K562 (cell line): ENCODE measurements around the gene MBD3. TPM values are rescaled to one million over a fixed set of nuclear protein-coding genes. Genes with fewer than 3 reads are reported as not detected.
A peak's percentile ranks its signal among the peaks of the same experiment; 100 is the strongest.

Source experiments
- ATAC-seq: fragments of 200-7000 bp; cut with Tn5 transposase; 3 replicates; pipeline ENCODE4 v1.9.1; 2020; ENCODE audit warnings: moderate library complexity
- BruUV-seq: library from RNA; stranded (reverse); fragments of 400-500 nt; replicated peaks from 2 replicates; lab custom pipeline; 2021; lab: Mats Ljungman, UMichigan
- CTCF ChIA-PET: fragments of 300-600 bp; formaldehyde crosslinking; extraction: SDS; loops from one replicate; lab custom pipeline; 2021; ENCODE audit warnings: low intra/inter-chr PET ratio; lab: Yijun Ruan, JAX
- POLR2A ChIA-PET: fragments of 300-600, 350-650 bp; sonication (Branson Sonifier 250); formaldehyde crosslinking; extraction: SDS; loops from one replicate; lab custom pipeline; 2021; ENCODE audit warnings: antibody characterized with exemption, inconsistent platforms; lab: Yijun Ruan, JAX
- DNase-seq, 4 experiments: peaks; one replicate each; pipeline versions ENCODE4 v3.0.0 to v3.0.0-alpha.2; 2011 to 2018; ENCODE audit warnings: low spot score in 3 of 4, mixed read lengths in 3 of 4; ENCODE audit errors: extremely low read depth in 1 of 4
- FAIRE-seq: peaks from 2 replicates; lab custom pipeline; 2011; peaks lifted over from hg19 to GRCh38; lab: Jason Lieb, UNC
- H2AFZ ChIP-seq: 2 replicates; pipeline ENCODE4 v1.6.0; 2011; ENCODE audit warnings: low read depth, low read length, control low read depth, inconsistent platforms
- H3K27ac ChIP-seq: fragments of 200-600 bp; 3 replicates; pipeline ENCODE4 v1.8.0; 2011; ENCODE audit warnings: low read depth, mild to moderate bottlenecking, control low read depth, inconsistent platforms, low read length, moderate library complexity, mixed read lengths; ENCODE audit errors: extremely low read depth
- H3K27me3 ChIP-seq, 2 experiments: fragments of 300-600 bp in 1 of 2; 2 replicates in 1 of 2; 3 replicates in 1 of 2; pipeline versions ENCODE4 v1.6.0 to v1.8.0; 2011; ENCODE audit warnings: inconsistent platforms in 2 of 2, low read length in 2 of 2, mild to moderate bottlenecking in 1 of 2, mixed read lengths in 1 of 2, moderate library complexity in 1 of 2; ENCODE audit not compliant: control insufficient read depth in 2 of 2, insufficient read depth in 2 of 2
- H3K36me3 ChIP-seq: fragments of 300-600 bp; 3 replicates; pipeline ENCODE4 v1.8.0; 2011; ENCODE audit warnings: mild to moderate bottlenecking, low read length, inconsistent platforms; ENCODE audit not compliant: control insufficient read depth, insufficient read depth
- H3K4me1 ChIP-seq, 2 experiments: fragments of 200-600 bp in 1 of 2; replicated peaks in 1 of 2; 2 replicates in 1 of 2; 3 replicates in 1 of 2; pipeline versions ENCODE4 v1.5.1 to v1.8.0; 2011; ENCODE audit warnings: inconsistent platforms in 2 of 2, low read length in 2 of 2, mild to moderate bottlenecking in 1 of 2, mixed read lengths in 1 of 2, moderate library complexity in 1 of 2; ENCODE audit not compliant: control insufficient read depth in 2 of 2, insufficient read depth in 2 of 2
- H3K4me2 ChIP-seq: 2 replicates; pipeline ENCODE4 v1.6.1; 2011; ENCODE audit warnings: low read length, control low read depth, inconsistent platforms, mixed read lengths; ENCODE audit not compliant: insufficient read depth
- H3K4me3 ChIP-seq: fragments of 200-600 bp; sonication (generic), shearing (Covaris generic); 2 replicates; pipeline ENCODE4 v1.5.1; 2016; ENCODE audit warnings: control low read depth, inconsistent platforms
- H3K79me2 ChIP-seq: fragments of 200-600 bp; 3 replicates; pipeline ENCODE4 v1.8.0; 2011; ENCODE audit warnings: low read length, inconsistent platforms; ENCODE audit not compliant: control insufficient read depth, insufficient read depth
- H3K9ac ChIP-seq, 2 experiments: 2 replicates each; pipeline versions ENCODE4 v1.6.0 to v1.6.1; 2011; ENCODE audit warnings: low read depth in 2 of 2, low read length in 2 of 2, control low read depth in 1 of 2, inconsistent platforms in 1 of 2, mild to moderate bottlenecking in 1 of 2, mixed read lengths in 1 of 2; ENCODE audit not compliant: insufficient read depth in 1 of 2
- H3K9me1 ChIP-seq: one replicate; pipeline ENCODE4 v1.6.0; 2011; ENCODE audit warnings: inconsistent platforms, mild to moderate bottlenecking, low read length, moderate library complexity; ENCODE audit not compliant: control insufficient read depth, insufficient read depth
- H3K9me3 ChIP-seq: replicated peaks from 2 replicates; pipeline ENCODE4 v1.5.1; 2011; ENCODE audit warnings: low read depth, low read length, inconsistent platforms; ENCODE audit not compliant: control insufficient read depth, insufficient read depth
- H4K20me1 ChIP-seq: replicated peaks from 2 replicates; pipeline ENCODE4 v1.6.1; 2011; ENCODE audit warnings: low read length, inconsistent platforms, mixed read lengths; ENCODE audit not compliant: control insufficient read depth, insufficient read depth
- ARHGAP35 ChIP-seq: fragments of 450-650 bp; IDR thresholded peaks from 2 replicates; pipeline ENCODE4 v1.6.1; 2018; ENCODE audit not compliant: partially characterized antibody
- BCOR ChIP-seq: fragments of 450-650 bp; IDR thresholded peaks from 2 replicates; pipeline ENCODE4 v1.6.1; 2016
- BMI1 ChIP-seq: fragments of 150-350 bp; IDR thresholded peaks from 2 replicates; pipeline ENCODE4 v1.6.1; 2014; ENCODE audit warnings: low read length
- ETV6 ChIP-seq, 3 experiments: fragments of 150-350 bp in 1 of 3; sonication (generic) in 1 of 3; formaldehyde crosslinking in 1 of 3; IDR thresholded peaks; 2 replicates each; pipeline versions ENCODE4 v1.6.1 to v1.8.0; 2014 to 2022; ENCODE audit warnings: borderline replicate concordance in 2 of 3, low read depth in 2 of 3, antibody characterized with exemption in 1 of 3, low read length in 1 of 3, mild to moderate bottlenecking in 1 of 3, missing genetic modification reagents in 1 of 3
- GATAD2A ChIP-seq: fragments of 450-650 bp; IDR thresholded peaks from 2 replicates; pipeline ENCODE4 v1.6.1; 2017
- KLF6 ChIP-seq: fragments of 250-450 bp; sonication (Bioruptor Pico); IDR thresholded peaks from 2 replicates; pipeline ENCODE4 v1.4.0; 2020; ENCODE audit warnings: mild to moderate bottlenecking, moderate library complexity, borderline replicate concordance
- MAFK ChIP-seq: IDR thresholded peaks from 2 replicates; pipeline ENCODE4 v1.6.1; 2011; ENCODE audit warnings: low read length, improper control_type of control experiment
- MTA1 ChIP-seq: fragments of 450-650 bp; IDR thresholded peaks from 2 replicates; pipeline ENCODE4 v1.6.1; 2017; ENCODE audit warnings: borderline replicate concordance
- MTA2 ChIP-seq: fragments of 450-650 bp; IDR thresholded peaks from 2 replicates; pipeline ENCODE4 v1.6.1; 2016; ENCODE audit warnings: low read depth
- NFE2L1 ChIP-seq: fragments of 450-650 bp; IDR thresholded peaks from 2 replicates; pipeline ENCODE4 v1.6.1; 2016; ENCODE audit warnings: missing genetic modification characterization, low read depth, mild to moderate bottlenecking, missing compliant biosample characterization, moderate library complexity, borderline replicate concordance
- NFXL1 ChIP-seq: fragments of 450-650 bp; formaldehyde crosslinking; IDR thresholded peaks from 2 replicates; pipeline ENCODE4 v1.4.0; 2021; ENCODE audit warnings: mild to moderate bottlenecking
- OTX1 ChIP-seq: fragments of 450-650 bp; formaldehyde crosslinking; IDR thresholded peaks from 2 replicates; pipeline ENCODE4 v1.4.0; 2022; ENCODE audit warnings: mild to moderate bottlenecking
- RBM25 ChIP-seq: fragments of 200-400 bp; formaldehyde crosslinking; IDR thresholded peaks from 2 replicates; pipeline ENCODE4 v1.6.1; 2018; ENCODE audit warnings: low read length, low read depth, moderate library complexity; ENCODE audit not compliant: severe bottlenecking
- RCOR1 ChIP-seq, 2 experiments: IDR thresholded peaks; 2 replicates each; pipeline ENCODE4 v1.6.1; 2012; ENCODE audit warnings: low read depth in 2 of 2, low read length in 2 of 2, borderline replicate concordance in 1 of 2, improper control_type of control experiment in 1 of 2
- SRSF7 ChIP-seq: fragments of 200-400 bp; formaldehyde crosslinking; optimal IDR thresholded peaks from 2 replicates; pipeline ENCODE3; 2017; ENCODE audit warnings: mild to moderate bottlenecking, low read depth, low read length
- ZNF57 ChIP-seq: fragments of 450-650 bp; formaldehyde crosslinking; IDR thresholded peaks from 2 replicates; pipeline ENCODE4 v1.4.0; 2020; ENCODE audit warnings: mild to moderate bottlenecking, moderate library complexity
- ZNF75A ChIP-seq: fragments of 450-650 bp; formaldehyde crosslinking; IDR thresholded peaks from 2 replicates; pipeline ENCODE4 v1.4.0; 2020; ENCODE audit warnings: mild to moderate bottlenecking
- whole genome bisulfite sequencing: fragments of 100-300 bp; shearing (Covaris generic); methylation state at CpG from one replicate; pipeline ENCODE4 v1.1.6; 2016; ENCODE audit warnings: low coverage, mixed read lengths; ENCODE audit not compliant: insufficient coverage; ENCODE audit errors: missing lambda C conversion rate; 5-methylcytosine and 5-hydroxymethylcytosine counted together
- in situ Hi-C: fragments of 300-500 bp; cut with MboI; formaldehyde crosslinking; loops from 4 replicates; pipeline ENCODE4 v1.15.0; 2018; ENCODE audit warnings: inconsistent platforms, mixed read lengths
- intact Hi-C: fragments of 100-400 bp; cut with micrococcal nuclease; formaldehyde crosslinking; loops from 2 replicates; pipeline ENCODE4 v1.14.2; 2022
- polyA plus RNA-seq, 8 experiments: library from polyadenylated mRNA; depleted of rRNA in 4 of 8; stranded (reverse) in 5 of 8; unstranded in 3 of 8; fragments of >200 nt; fragmentation: Nextera tagmentation in 2 of 8; fragmentation: Illumina TruSeq in 1 of 8; extraction: Ambion mirVana in 2 of 8; extraction: Trizol in 1 of 8; gene quantifications; 2 replicates each; pipeline versions ENCODE4 v1.2.1 to v1.2.3, GENCODE V29; 2011 to 2014; ENCODE audit warnings: inconsistent platforms in 1 of 8, missing spikeins in 1 of 8
- total RNA-seq, 7 experiments: library from RNA; depleted of rRNA in 6 of 7; stranded (reverse); fragments of >200 nt in 6 of 7; fragmentation: Illumina TruSeq in 2 of 7; extraction: Trizol in 2 of 7; gene quantifications; 2 replicates each; pipeline versions ENCODE4 v1.2.1 to v1.2.3, GENCODE V29; 2011 to 2021; ENCODE audit warnings: low replicate concordance in 1 of 7
- TF ChIP-seq, protein P1 (sequence below): IDR thresholded peaks from 2 replicates; pipeline ENCODE4 v1.6.1; 2016; ENCODE audit warnings: missing genetic modification characterization, missing compliant biosample characterization
- TF ChIP-seq, protein P2 (sequence below): fragments of 450-650 bp; formaldehyde crosslinking; IDR thresholded peaks from 2 replicates; pipeline ENCODE4 v1.4.0; 2022; ENCODE audit warnings: missing genetic modification characterization
- TF ChIP-seq, protein P3 (sequence below): fragments of 450-650 bp; formaldehyde crosslinking; IDR thresholded peaks from 2 replicates; pipeline ENCODE4 v1.4.0; 2020; ENCODE audit warnings: mild to moderate bottlenecking, mixed read lengths

Gene MBD3
- total and polyA plus RNA-seq, 9 of the 15 experiments (the other 6 are each of a cell fraction or from before 2014, with no cell fraction given): 0.24 to 137 (median 30.9) TPM

DNA sequence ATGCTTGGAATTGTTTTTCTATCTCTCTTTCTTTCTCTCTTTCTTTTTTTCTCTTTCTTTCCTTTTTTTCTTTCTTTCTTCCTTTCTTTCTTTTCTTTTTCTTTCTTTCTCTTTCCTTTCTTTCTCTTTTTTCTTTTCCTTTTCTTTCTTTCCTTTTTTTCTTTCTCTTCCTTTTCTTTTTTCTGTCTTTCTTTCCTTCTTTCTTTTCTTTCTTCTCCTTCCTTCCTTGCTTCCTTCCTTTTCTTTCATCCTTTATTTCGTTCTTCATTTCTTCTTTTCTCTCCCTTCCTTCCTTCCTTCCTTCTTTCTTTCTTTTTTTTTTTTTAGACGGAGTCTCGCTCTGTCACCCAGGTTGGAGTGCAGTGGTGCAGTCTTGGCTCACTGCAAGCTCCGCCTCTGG lies 22.7 kb downstream of the MBD3 start:
- no peak for FAIRE-seq
- DNase-seq: no peak
- no peaks in the 10 kb centered on the region for H3K9me1 ChIP-seq
- no peaks in the 10 kb centered on the region for H3K9me3 ChIP-seq
- CTCF ChIA-PET: interaction anchor here (0.7 kb wide), 2 partner anchors 54 to 527 kb away, joined by 3 read pairs; partner anchors contain the start of gene IZUMO4
- no peak overlapping the region for H3K4me2 ChIP-seq
- peaks cover 12 to 53% of the 10 kb centered on the region in 2 experiments for H3K4me1 ChIP-seq
- ATAC-seq: no peak
- H3K79me2 ChIP-seq: peaks cover 22% of the 10 kb centered on the region
- intact Hi-C loops (no loop called here), in situ Hi-C loops (no loop called here)
- WGBS: 37% methylated on average over 3 of the region's 4 CpGs
- no TSS peak for BruUV-seq
- no peak overlapping the region for H3K4me3 ChIP-seq
- H3K27me3 ChIP-seq: no peaks in the 10 kb centered on the region
- H3K36me3 ChIP-seq: no peaks in the 10 kb centered on the region
- H2AFZ ChIP-seq: no peak overlapping the region
- H3K27ac ChIP-seq: no peak overlapping the region
- peaks cover 5% of the 10 kb centered on the region for H4K20me1 ChIP-seq
- no peak overlapping the region for H3K9ac ChIP-seq
- POLR2A ChIA-PET: no interaction called here
- TF ChIP-seq, protein P1, sequence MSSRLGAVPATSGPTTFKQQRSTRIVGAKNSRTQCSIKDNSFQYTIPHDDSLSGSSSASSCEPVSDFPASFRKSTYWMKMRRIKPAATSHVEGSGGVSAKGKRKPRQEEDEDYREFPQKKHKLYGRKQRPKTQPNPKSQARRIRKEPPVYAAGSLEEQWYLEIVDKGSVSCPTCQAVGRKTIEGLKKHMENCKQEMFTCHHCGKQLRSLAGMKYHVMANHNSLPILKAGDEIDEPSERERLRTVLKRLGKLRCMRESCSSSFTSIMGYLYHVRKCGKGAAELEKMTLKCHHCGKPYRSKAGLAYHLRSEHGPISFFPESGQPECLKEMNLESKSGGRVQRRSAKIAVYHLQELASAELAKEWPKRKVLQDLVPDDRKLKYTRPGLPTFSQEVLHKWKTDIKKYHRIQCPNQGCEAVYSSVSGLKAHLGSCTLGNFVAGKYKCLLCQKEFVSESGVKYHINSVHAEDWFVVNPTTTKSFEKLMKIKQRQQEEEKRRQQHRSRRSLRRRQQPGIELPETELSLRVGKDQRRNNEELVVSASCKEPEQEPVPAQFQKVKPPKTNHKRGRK: peak; percentile 99
- no peak for TF ChIP-seq KLF6
- no peak for TF ChIP-seq GATAD2A
- TF ChIP-seq NFE2L1: no peak
- TF ChIP-seq BCOR: no peak
- TF ChIP-seq, protein P2, sequence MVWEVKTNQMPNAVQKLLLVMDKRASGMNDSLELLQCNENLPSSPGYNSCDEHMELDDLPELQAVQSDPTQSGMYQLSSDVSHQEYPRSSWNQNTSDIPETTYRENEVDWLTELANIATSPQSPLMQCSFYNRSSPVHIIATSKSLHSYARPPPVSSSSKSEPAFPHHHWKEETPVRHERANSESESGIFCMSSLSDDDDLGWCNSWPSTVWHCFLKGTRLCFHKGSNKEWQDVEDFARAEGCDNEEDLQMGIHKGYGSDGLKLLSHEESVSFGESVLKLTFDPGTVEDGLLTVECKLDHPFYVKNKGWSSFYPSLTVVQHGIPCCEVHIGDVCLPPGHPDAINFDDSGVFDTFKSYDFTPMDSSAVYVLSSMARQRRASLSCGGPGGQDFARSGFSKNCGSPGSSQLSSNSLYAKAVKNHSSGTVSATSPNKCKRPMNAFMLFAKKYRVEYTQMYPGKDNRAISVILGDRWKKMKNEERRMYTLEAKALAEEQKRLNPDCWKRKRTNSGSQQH (CRISPR knock-in tag): no peak
- TF ChIP-seq MTA2: 0 out of 2 replicates have a peak, but pooled peaks have one; percentile 11
- TF ChIP-seq OTX1 (CRISPR knock-in tag): no peak
- TF ChIP-seq MTA1: peak; percentile 71; the same call in 1 of the 2 replicates
- no peak for TF ChIP-seq SRSF7
- TF ChIP-seq ARHGAP35: peak; percentile 28
- TF ChIP-seq, protein P3, sequence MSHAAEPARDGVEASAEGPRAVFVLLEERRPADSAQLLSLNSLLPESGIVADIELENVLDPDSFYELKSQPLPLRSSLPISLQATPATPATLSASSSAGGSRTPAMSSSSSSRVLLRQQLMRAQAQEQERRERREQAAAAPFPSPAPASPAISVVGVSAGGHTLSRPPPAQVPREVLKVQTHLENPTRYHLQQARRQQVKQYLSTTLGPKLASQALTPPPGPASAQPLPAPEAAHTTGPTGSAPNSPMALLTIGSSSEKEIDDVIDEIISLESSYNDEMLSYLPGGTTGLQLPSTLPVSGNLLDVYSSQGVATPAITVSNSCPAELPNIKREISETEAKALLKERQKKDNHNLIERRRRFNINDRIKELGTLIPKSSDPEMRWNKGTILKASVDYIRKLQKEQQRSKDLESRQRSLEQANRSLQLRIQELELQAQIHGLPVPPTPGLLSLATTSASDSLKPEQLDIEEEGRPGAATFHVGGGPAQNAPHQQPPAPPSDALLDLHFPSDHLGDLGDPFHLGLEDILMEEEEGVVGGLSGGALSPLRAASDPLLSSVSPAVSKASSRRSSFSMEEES: no peak
- TF ChIP-seq RCOR1 (IDR thresholded peaks at IDR 0.05; ENCODE audit: borderline replicate concordance in 1 of 2, low read depth in 2 of 2, low read length in 2 of 2): no peak
- no peak for TF ChIP-seq ETV6 (IDR thresholded peaks at IDR 0.05; ENCODE audit: borderline replicate concordance in 1 of 2, low read depth in 2 of 2, low read length in 1 of 2)
- no peak for TF ChIP-seq ETV6 (CRISPR knock-in tag; IDR thresholded peaks at IDR 0.05; ENCODE audit: borderline replicate concordance)
- TF ChIP-seq MAFK: no peak
- TF ChIP-seq BMI1: no peak
- no peak for TF ChIP-seq RBM25
- no peak for TF ChIP-seq ZNF75A (CRISPR knock-in tag)
- TF ChIP-seq ZNF57 (CRISPR knock-in tag): no peak
- no peak for TF ChIP-seq NFXL1 (CRISPR knock-in tag)
